Pons (tissue), 1 donor: ENCODE results near the gene PNMA8B.
"Not testable (repeated sequence)": the region's sequence is repeated elsewhere in the genome, so short reads cannot be mapped to it uniquely, and the experiment has no call there.

Experiments
- DNase-seq: peaks from one replicate; pipeline ENCODE4 v3.0.0-alpha.2; 2016; ENCODE audit warnings: low spot score

Gene PNMA8B

DNA sequence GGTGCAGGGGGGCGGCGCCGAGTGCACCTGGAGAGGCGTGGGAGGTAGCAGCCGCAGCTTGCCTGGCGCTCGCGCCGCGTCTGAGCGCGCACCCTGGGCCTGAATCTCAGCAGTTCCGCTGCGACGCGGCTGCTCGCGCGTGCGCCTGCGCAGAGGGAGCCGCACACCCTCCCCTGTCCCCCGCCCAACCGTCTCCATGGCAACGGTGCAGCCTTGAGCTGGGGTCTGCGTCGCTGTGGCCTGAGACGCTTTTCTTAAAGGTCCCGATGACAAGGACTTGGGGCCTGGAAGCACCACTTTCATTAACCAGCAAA lies at the start of gene PNMA8B:
Gene PNMA8B (minus strand): TSS at position 82 of the 314 bp plus-strand sequence. CDS start 402 bp downstream, outside the sequence.
- peak; percentile 78 for DNase-seq

DNA sequence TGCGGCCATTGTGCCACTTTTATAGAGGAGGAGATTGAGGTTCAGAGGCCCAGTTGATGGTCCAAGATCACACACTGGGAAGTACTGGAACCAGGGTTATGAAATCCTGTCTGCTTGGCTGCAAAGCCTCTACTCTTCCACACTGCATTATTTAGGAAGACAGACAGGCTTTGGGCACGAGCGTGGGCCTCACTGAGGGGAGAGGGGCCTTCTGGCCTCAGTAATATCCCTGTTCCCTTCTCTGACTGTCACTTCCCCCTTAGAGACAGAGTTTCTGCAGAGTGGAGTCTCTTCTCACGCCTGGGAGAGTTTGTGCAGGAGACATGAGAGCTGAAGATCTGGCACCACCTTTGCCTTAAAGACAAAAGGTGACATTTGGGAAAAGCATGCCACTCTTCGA lies 49.0 kb upstream of the PNMA8B start:
- no peak for DNase-seq

GRCh38 chr19:46542428-46543230 lies 47.0 kb upstream of the PNMA8B start:
- DNase-seq: peak; percentile 96

- DNase-seq: no peak
Measured at GRCh38 chr19:46537136-46538097, 41.8 kb upstream of the PNMA8B start.

GRCh38 chr19:46536391-46536790 lies 40.7 kb upstream of the PNMA8B start:
- no peak for DNase-seq

- no peak for DNase-seq
Measured at GRCh38 chr19:46533621-46534081, 38.0 kb upstream of the PNMA8B start.

DNA sequence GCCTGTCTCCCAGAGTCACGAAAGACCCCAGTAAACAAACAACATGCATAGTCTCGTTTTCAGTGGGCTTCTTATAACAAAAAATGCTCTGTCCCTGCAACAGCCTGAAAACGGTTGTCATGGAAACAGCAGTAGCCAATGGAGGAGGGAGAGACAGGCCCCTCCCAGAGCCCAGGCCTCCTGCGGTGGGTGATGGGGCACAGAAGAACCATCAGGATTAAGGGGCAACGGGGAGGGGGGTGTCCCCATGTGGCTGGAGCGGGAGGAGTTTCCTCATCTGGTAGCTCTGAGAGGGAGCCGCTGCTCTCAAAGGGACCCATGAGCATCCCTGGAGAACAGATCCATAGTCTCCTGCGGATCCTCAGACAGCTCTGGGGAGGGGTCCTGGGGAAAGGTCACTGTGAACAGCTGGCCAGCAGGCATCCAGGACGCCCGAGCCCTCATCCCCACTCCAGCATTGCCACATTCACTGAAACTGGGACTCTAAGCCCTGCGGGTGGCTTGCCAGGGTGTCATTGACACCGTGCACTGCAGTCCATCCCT lies 37.5 kb upstream of the PNMA8B start:
- DNase-seq: peak; percentile 46

DNA sequence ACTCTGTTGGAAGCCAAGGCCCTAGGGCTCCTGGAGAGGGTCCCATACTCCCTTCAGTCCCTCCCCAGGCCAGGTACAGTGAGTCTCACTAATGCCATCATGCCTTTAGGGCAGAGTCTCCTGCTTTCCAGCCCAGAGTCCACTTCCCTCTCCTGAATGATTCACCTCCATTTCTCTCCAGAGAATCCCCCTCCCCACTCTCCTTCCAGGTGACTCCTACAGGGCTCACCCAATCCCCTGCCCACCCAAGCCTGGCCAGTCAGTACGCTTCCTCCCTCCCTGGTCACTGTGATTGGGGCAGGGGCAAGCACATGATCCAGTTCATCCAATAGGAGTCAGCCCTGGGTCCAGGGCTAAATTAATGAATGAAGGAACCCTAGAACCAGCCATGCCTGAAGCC lies 35.0 kb upstream of the PNMA8B start:
- DNase-seq: no peak

DNA sequence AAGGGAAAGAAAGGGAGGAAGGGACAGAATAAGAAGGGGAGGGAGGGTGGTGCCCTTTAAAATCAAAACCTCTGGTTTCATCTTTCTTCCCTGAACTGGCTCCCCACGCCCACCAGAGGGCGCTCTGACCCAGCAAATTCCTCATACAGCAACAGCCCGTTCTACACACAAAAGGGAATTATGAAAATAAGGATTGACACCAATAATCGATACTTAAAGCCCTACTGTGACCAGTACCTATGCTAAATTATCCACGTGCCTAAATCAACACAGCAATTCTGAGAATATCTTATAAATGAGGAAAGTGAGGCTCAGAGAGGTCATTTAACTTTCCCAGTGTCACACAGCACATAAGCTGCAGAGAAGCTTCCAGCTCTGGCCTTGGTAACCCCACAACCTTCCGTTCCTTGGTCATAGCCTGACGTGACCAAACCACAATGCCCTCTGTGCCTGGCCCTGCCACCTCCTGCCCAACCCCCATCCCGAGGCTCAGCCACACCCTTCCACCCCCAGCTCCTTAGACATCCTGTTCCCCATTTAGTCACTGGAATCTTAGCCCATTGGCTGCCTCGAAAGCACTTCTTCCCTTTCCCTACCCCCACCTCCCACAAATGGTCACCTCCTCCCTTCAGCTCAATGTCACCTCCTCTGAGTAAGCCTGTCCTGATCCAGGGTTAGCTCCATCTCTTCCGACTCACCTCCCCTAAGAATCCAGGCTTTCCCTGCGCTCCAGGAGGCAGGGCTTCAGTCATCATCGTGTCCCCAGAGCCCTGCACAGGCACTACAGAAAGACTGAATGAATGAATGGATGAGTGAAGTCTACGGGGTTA lies 34.2 kb upstream of the PNMA8B start:
- peak; percentile 68 for DNase-seq

DNA sequence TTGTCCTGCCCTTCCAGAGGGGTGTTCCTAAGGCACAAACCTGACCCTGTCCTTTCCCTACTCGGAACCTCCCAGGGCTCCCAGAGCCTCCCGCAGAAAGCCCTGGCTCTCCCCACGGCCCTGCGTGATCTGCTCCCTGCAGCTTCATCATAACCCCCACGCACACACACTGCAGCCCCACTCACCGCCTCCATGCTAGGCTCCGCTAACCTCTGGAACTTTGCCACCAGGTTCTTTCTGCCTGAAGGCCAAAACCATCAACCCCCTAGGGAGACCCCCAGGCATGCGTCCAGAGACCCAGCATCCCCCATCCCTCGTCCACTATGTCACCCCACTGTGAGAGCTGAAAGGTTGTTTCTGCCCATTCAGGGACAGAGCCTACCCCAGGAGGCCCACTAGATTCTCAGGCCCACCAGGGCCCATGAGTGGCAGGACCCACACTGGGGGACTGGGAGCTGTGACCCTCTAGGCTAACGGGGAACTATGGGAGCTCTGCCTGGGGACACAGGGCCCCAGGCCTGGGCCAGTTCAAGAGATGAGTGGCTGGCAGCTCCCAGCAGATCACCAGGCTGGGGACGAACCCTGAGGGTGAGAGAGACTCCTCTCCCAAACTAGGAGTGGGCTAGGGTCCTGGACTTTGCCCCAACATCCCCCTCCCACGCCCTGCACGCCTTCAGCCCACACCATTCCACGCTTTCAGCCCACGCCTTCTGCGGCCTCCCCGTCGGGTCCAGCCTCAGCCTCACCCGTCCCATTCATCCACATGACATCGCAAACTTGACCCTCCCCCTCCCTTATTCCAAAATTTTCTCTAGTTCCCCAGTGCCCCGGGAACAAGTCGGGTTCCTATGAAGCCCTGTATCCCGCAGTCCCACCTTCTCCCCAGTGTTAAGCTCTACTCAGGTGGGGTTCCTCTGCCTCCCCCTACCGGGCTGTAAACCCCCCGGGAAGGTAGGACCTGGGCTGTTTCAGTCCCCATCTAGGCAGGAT lies 33.2 kb upstream of the PNMA8B start:
- DNase-seq: no peak

DNA sequence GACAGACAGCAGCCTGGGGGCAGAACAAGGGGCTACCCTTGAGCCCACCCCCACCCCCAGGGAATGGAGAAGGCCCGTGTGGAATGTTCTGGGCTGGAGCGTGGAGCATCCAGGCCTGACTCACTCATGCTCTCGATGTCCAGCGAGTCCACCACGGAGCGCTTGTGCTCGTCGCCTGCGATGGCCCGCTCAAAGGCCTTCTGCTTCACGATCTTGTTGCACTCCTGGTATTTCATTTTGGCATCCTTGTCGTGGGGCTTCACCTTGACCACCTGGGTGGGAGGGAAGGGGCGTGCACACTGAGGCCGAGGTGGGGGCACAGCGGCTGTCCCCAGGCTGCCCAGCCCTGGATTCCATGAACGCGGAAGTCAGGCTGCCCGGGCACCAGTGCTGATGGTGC lies 31.1 kb upstream of the PNMA8B start:
- DNase-seq: not testable (repeated sequence)

DNA sequence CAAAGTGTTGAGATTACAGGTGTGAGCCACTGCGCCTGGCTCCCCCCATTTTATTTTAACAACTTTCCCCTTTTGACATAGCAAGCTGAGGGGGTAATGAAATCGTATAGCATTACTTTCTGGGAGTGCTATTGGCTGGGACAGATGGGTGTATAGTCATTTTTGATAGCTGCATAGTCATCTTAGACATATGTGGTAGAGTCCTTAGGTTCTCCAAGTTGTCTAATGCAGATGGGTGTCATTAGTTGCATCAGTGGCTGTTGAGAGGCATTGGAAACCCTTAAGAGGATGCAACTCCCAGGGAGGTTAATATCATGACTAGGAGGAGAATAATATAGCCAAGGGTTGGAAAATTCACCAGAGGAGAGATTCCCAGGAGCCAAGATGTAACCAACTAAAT lies 28.6 kb upstream of the PNMA8B start:
- DNase-seq: no peak

DNA sequence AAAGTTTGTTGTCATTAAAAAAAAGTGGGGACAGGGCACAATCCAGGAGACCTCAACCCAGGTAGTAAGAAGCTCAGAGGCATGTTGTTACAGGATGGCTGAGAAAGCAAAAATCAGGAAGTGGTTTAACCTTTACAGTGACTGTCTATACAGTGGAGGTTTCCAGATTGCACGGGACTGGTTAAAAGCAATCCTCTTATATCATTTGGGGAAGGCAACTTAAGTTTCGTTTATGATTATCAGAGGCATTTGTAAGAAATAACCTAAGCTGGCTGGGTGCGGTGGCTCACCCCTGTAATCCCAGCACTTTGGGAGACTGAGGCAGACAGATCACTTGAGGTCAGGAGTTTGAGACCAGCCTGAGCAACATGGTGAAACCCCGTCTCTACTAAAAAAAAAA lies 27.3 kb upstream of the PNMA8B start:
- not testable (repeated sequence) for DNase-seq

GRCh38 chr19:46521241-46521868 lies 25.7 kb upstream of the PNMA8B start:
- DNase-seq: no peak

DNA sequence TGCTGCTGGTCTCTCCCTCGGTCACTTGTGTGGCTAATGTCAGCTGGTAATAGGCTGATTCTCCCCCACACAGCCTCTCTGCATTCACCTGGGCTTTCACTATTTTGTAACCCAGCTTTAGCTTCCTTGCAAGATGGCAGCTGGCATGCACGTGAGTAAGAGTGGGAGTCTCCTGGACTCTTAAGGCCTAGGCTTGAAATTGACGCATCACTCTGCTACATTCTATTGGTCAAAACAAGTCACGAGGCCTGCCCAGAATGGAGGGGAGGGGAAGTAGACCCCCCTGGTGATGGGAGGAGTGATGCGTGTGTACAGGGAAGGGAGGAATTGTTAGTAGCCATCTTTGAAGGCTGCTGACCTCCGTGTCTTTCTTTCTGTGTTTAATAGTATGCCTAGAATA lies 24.9 kb upstream of the PNMA8B start:
- DNase-seq: no peak

DNA sequence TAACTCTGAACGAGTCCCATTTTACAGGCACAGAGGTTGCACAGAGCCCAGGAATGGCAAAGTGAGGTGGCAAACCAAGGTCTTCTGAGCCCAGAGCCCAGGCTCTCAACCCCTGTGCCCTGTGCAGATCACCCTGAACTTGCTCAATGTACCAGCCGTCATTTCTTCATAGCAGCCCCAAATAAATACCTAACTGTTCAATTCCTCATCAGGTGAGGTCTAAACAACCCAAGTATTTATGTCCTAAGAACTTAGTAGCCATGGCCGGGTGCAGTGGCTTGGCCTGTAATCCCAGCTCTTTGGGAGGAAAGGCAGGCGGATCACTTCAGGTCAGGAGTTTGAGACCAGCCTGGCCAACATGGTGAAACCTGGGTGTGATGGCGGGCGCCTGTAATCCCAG lies 21.8 kb upstream of the PNMA8B start:
- DNase-seq: no peak

DNA sequence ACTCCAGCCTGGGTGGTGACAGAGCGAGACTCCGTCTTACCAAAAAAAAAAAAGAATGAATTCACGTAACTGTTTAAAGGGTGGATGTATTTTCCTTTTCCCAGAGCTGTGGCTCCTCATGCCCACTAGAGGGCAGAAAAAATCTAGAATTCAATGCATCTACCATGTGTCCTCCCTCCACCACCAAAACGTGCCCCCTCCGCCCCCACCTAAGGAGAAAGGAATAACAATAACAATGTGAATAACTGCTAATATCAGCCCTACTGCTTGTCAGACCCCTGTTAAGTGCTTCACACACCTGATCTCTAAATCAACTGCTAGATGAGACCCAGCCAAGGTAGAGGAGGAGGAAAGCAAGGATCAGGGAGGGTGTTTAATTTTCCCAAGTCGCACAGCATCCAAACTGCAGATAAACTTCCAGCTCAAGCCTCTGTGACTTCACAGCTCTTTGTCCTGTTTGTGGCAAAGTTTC lies 20.2 kb upstream of the PNMA8B start:
- no peak for DNase-seq

- DNase-seq: no peak
Measured at GRCh38 chr19:46515290-46515609, 19.6 kb upstream of the PNMA8B start.

DNA sequence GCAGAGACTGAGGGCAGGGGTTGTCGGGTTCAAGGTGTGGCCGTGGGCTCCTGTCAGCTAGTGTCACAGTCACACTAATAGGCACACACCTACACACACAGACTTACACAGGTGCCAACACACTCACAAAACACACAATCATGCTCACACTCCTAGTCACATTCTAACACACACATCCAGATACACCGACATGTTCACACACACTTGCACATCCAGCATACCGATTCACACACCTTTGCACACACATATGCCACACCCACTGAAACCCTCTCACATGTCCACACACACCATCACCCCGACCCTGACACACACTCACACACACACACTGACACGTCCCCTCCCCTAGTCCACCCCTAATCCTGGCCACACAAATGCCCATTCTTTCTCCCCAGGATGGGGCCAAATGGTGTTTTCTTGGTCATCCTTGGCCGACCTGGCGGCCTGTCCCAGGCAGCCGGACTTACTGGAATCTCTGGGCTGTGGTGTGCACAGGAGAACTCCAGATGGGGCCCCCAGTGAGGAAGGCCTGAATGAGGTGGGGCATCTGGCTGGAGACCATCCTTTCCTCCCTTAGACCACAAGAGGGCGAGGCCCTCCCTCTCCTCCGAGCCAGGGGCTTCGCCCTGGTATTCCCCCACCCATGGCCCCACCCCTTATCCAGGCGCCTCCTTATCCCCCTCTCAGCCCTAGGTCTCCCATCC lies 19.1 kb upstream of the PNMA8B start:
- DNase-seq: no peak
